GM12801 (cell line): ENCODE results near the gene OLFML1.

Experiments
- CTCF ChIP-seq: IDR thresholded peaks from one replicate; pipeline ENCODE4 v1.5.1; 2011; ENCODE audit warnings: control low read depth; ENCODE audit not compliant: insufficient read length; ENCODE audit errors: extremely low read depth

OLFML1 gene

GRCh38 chr11:7509966-7510365 lies 24.7 kb downstream of the OLFML1 start:
- TF ChIP-seq CTCF: no peak

- TF ChIP-seq CTCF: no peak
Measured at GRCh38 chr11:7511401-7511800, 26.1 kb downstream of the OLFML1 start.

- no peak for TF ChIP-seq CTCF
Measured at GRCh38 chr11:7512525-7513233, 27.4 kb downstream of the OLFML1 start.

GRCh38 chr11:7513234-7514098 lies 28.2 kb downstream of the OLFML1 start, which contains the start of gene PPFIBP2:
TSS of gene PPFIBP2 (plus strand) at chr11:7513999. CDS start at chr11:7549476, 35,477 bp downstream.
- no peak for TF ChIP-seq CTCF

- TF ChIP-seq CTCF: no peak
Measured at GRCh38 chr11:7514099-7514591, 28.8 kb downstream of the OLFML1 start.

- no peak for TF ChIP-seq CTCF
Measured at GRCh38 chr11:7515447-7515886, 30.2 kb downstream of the OLFML1 start.

- TF ChIP-seq CTCF: no peak
Measured at GRCh38 chr11:7516475-7516874, 31.2 kb downstream of the OLFML1 start.
